NCI-H460 (cell line): ENCODE data around the gene BUB1. TPM values are rescaled to one million over a fixed set of nuclear protein-coding genes. Genes with fewer than 3 reads are reported as not detected.
"Not testable (repeated sequence)": the region's sequence is repeated elsewhere in the genome, so short reads cannot be mapped to it uniquely, and the experiment has no call there.

Experiments used
- DNase-seq: peaks from one replicate; pipeline ENCODE4 v3.0.0-alpha.2; 2016; ENCODE audit warnings: low read depth; ENCODE audit errors: extremely low read depth
- total RNA-seq: library from RNA; depleted of rRNA; stranded (reverse); fragments of >200 nt; shearing (Covaris generic); gene quantifications from 2 replicates; pipeline ENCODE4 v1.2.3, GENCODE V29; 2014; rRNA removed

Gene BUB1
- total RNA-seq, 1 experiment from 2014 or later: 78.2 TPM

DNA sequence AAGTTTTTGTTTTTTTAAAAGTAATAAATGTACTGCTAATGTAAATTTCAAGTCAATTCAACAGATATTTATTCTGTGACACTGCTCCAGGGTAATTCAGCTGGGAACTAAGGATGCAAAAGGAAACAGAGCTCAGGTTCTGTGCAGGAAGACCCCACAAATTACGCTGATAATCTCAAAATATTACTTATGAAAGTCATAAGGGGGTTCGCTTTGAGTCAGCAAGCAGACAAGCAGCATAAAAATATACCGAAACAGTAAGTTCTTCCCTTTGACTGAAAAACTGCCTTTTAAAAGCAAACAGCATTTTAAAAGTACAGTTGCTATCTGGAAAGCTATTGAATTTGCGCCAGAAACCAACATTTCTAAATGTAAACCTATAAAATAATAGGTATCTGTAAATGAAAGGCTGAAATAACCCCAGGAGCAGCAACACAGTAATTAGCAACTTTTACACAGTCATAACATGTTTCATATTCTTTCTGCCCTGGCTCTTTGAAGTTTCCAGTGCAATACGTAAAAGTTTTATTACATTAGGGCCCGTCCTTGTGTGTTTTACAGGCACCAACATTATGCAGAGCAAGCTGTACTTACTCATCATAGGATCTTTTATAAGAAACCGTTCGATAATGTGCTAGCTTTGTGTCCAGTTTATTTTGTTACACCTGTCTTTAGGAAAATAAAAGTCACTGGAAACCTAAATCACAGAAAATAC lies 68.9 kb downstream of the BUB1 start:
- DNase-seq: not testable (repeated sequence)

DNA sequence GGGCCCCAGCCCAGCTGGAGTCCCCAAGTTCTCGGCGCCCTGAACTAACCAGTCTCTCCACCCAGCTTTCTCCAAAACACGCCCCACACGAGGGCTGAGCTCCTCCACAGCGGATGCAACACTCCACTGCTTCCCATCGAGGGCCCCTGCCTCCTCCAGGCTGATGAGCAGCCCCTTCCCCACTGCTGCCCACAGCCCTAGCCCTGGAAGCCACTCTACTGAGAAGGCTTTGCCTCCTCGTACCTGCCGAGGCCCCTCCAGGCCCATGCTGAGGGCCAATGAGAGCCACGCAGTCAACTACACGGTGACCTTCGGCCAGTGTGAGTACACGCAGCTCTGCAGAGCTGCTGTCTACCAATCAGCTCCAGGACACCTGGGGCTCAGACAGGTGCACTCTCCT lies 72.8 kb downstream of the BUB1 start:
- not testable (repeated sequence) for DNase-seq

DNA sequence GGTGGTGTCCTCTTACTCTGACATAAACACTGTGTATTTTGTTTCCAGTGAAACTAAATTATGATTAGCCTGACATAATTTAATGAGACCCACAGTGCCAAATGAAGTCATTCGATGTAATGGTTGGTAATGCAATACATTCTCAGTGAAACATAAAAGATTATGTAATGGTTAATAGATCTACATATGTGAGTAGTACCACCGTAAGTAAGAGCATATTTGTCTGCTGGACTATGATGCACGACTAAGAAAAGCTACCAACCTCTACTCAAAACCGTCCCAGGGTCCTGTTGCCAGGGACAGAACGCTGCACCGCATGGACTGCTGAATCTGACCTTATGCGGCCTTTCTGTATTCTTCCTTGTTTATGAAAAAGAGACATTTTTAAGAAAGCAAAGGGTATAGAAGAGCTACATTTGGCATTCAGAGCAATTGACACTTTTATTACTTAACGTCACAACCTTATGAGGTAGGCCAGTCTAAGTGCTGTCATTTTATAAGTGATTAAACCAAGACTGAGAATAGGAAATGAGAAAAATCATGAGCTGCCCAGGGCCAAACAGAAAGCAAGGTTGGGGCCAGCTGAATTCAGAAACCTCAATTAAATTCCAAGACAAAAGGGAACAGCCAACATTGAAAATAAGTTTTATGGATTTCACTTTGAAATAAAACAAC lies 73.8 kb downstream of the BUB1 start:
- DNase-seq: not testable (repeated sequence)

DNA sequence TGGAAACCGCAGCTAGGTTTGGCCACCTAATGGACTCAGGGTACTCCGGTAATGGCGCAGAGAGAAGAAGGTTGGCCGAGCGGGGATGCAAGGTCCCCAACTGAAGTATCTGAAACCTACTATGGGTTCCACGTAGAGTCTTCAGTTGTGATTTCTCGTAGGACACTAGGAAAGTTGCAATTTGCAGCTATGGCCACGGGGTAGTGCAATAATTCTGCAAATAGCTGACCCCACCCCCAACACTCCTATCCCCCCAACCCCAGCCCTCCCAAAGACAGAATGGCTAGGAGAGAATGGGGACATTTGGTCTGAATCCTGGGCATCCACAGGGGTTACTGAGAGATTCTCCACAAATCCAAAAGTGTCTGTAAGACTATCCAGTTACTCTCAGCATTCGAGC lies 75.7 kb downstream of the BUB1 start:
- not testable (repeated sequence) for DNase-seq

GRCh38 chr2:110591973-110592372 lies 85.9 kb downstream of the BUB1 start:
- DNase-seq: not testable (repeated sequence)

DNA sequence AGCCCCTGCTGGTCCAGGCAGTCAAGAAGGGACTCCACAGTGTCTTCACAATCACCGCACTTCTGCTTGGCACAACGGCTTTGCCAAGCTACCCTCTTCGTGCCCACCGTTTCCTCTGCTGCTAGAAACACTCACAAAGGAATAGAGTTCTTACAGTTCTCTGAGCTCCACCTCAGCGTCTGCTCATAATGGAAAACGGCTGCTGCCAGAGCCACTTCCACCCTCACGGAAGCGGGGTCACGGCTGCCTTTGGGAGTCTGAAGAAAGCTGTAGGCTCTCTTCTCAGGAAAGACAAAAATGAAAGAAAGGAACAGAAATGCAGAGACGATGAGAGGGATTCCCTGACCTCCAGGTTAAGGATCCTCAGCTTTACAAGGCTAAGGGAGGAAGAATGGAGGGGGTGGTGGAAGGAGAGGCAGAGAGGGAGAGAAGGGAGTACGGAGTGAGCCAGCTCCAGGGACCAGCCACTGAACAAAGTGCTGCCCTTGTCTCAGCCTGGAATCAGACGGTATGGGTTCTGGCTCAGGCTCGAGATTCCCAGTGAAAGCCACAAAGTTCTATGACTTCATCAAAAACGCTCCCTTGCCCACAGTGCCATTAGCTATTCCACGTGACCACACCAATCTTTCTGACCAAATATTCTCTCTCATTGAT lies 88.1 kb downstream of the BUB1 start:
- DNase-seq: not testable (repeated sequence)

DNA sequence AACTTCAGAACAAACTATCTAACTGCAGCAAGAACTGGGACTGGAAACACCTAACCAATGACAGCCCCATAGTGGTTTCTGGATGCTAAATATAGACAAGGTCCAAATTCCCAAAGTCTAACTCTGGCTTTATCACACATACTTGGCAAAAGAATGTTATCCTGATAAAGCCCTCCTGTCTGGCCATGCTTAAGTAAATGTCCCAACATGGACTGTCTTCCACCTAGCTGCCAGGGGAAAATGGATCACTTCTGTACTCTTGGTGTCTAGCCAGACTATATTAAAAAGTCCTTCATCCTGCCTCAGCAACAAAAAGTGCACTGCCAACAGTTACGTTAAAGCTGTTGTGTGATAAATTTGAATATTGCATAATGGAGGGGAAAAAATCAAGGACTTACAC lies 89.3 kb downstream of the BUB1 start:
- not testable (repeated sequence) for DNase-seq

Other genes starting within 250 kb of the BUB1 start
- gene LIMS4, start 205.2 kb downstream of the BUB1 start, total RNA-seq: not detected in 2 replicates
- 18.0 and 20.6 TPM in 2 replicates for gene RGPD6, start 100.8 kb downstream of the BUB1 start, total RNA-seq
- gene ACOXL, start 54.5 kb upstream of the BUB1 start, total RNA-seq: not detected in 2 replicates